GM12872 (cell line): ENCODE measurements around the gene CYP4F3.

Experiments used
- CTCF ChIP-seq: IDR thresholded peaks from 3 replicates; pipeline ENCODE4 v1.5.1; 2011; ENCODE audit warnings: low read depth, mild to moderate bottlenecking, low read length, moderate library complexity; ENCODE audit not compliant: insufficient read depth

CYP4F3 gene

GRCh38 chr19:15666883-15667282, 26.2 kb downstream of the CYP4F3 start:
- TF ChIP-seq CTCF: no peak

- no peak for TF ChIP-seq CTCF
Observed at GRCh38 chr19:15669440-15669839, 28.7 kb downstream of the CYP4F3 start.

GRCh38 chr19:15669891-15670290, 29.2 kb downstream of the CYP4F3 start:
- TF ChIP-seq CTCF: no peak

GRCh38 chr19:15671237-15671821, 30.6 kb downstream of the CYP4F3 start:
- no peak for TF ChIP-seq CTCF

GRCh38 chr19:15671891-15672579, 31.3 kb downstream of the CYP4F3 start:
- no peak for TF ChIP-seq CTCF

GRCh38 chr19:15672580-15673175, 32.0 kb downstream of the CYP4F3 start, which contains the start of gene CYP4F12:
TSS of gene CYP4F12 (plus strand) at chr19:15673087. CDS start at chr19:15673530, 443 bp downstream.
- TF ChIP-seq CTCF: no peak

- TF ChIP-seq CTCF: no peak
Observed at GRCh38 chr19:15673176-15673654, 32.5 kb downstream of the CYP4F3 start.
